Peyer's patch (tissue), 4 donors: ENCODE measurements around the gene ABCB7.
"Not testable (repeated sequence)": the region's sequence is repeated elsewhere in the genome, so short reads cannot be mapped to it uniquely, and the experiment has no call there.

ENCODE experiments used
- CTCF ChIP-seq, 6 experiments: fragments of 450-650 bp in 4 of 6; fragments of 200-600 bp in 2 of 6; sonication (generic) in 1 of 6; IDR thresholded peaks; one replicate each; pipeline ENCODE4 v1.5.1; 2017 to 2019; ENCODE audit warnings: antibody characterized with exemption in 6 of 6, mild to moderate bottlenecking in 3 of 6, moderate library complexity in 1 of 6
- POLR2A ChIP-seq, 2 donors: fragments of 450-650 bp; IDR thresholded peaks; one replicate each; pipeline ENCODE4 v1.5.1; 2017; ENCODE audit warnings: antibody characterized with exemption in 2 of 2, mild to moderate bottlenecking in 2 of 2, moderate library complexity in 2 of 2

DNA sequence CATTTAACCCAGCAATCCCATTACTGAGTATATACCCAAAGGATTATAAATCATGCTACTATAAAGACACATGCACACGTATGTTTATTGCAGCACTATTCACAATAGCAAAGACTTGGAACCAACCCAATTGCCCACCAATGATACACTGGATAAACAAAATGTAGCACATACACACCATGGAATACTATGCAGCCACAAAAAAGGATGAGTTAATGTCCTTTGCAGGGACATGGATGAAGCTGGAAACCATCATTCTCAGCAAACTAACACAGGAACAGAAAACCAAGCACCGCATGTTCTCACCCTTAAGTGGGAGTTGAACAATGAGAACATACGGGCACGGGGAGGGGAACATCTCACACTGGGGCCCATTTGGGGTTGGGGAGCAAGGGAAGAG is 27.0 kb downstream of the ABCB7 start:
- not testable (repeated sequence) for TF ChIP-seq POLR2A, CTCF (IDR thresholded peaks at IDR 0.05)
